GM18502 (cell line): Measurements from ENCODE around the gene UBE2G2.
"Not testable (repeated sequence)": the region's sequence is repeated elsewhere in the genome, so short reads cannot be mapped to it uniquely, and the experiment has no call there.

Source experiments
- ATAC-seq: cut with Tn5 transposase; IDR thresholded peaks from one replicate; pipeline ENCODE4 v1.9.1; 2021; ENCODE audit warnings: mild to moderate bottlenecking; ENCODE audit not compliant: unreplicated experiment, poor library complexity

UBE2G2 gene

GRCh38 chr21:44836666-44837471 lies 35.2 kb upstream of the UBE2G2 start:
- no peak for ATAC-seq

- no peak for ATAC-seq
Measured at GRCh38 chr21:44836349-44836665, 34.7 kb upstream of the UBE2G2 start.

- ATAC-seq: no peak
Measured at GRCh38 chr21:44835647-44835973, 34.0 kb upstream of the UBE2G2 start.

GRCh38 chr21:44834951-44835646 lies 33.5 kb upstream of the UBE2G2 start:
- no peak for ATAC-seq

- ATAC-seq: no peak
Measured at GRCh38 chr21:44834231-44834950, 32.8 kb upstream of the UBE2G2 start.

GRCh38 chr21:44833663-44834062 lies 32.0 kb upstream of the UBE2G2 start:
- no peak for ATAC-seq

- not testable (repeated sequence) for ATAC-seq
Measured at GRCh38 chr21:44832516-44833255, 31.1 kb upstream of the UBE2G2 start.

GRCh38 chr21:44831227-44831860 lies 29.7 kb upstream of the UBE2G2 start:
- ATAC-seq: no peak

- ATAC-seq: no peak
Measured at GRCh38 chr21:44829507-44830092, 28.0 kb upstream of the UBE2G2 start.

- no peak for ATAC-seq
Measured at GRCh38 chr21:44828362-44829056, 26.9 kb upstream of the UBE2G2 start.

GRCh38 chr21:44823179-44823660 lies 21.6 kb upstream of the UBE2G2 start:
- ATAC-seq: no peak

GRCh38 chr21:44822484-44823178 lies 21.0 kb upstream of the UBE2G2 start:
- ATAC-seq: no peak

GRCh38 chr21:44820851-44821250 lies 19.2 kb upstream of the UBE2G2 start:
- no peak for ATAC-seq

- ATAC-seq: no peak
Measured at GRCh38 chr21:44819283-44820243, 17.9 kb upstream of the UBE2G2 start.

GRCh38 chr21:44818640-44819011 lies 17.0 kb upstream of the UBE2G2 start:
- ATAC-seq: no peak

- ATAC-seq: peak; percentile 65
Measured at GRCh38 chr21:44817914-44818639, 16.5 kb upstream of the UBE2G2 start, which contains the start of gene SUMO3. SUMO3 (minus strand) TSS chr21:44818062; CDS start chr21:44817968, 94 bp downstream.

GRCh38 chr21:44817506-44817880 lies 15.9 kb upstream of the UBE2G2 start:
- peak; percentile 69 for ATAC-seq
